K562 (cell line): ENCODE measurements around the gene ZNF503. TPM values are rescaled to one million over a fixed set of nuclear protein-coding genes. Genes with fewer than 3 reads are reported as not detected.

Source experiments
- CHD1 ChIP-seq: fragments of 200-600 bp; sonication (generic); IDR thresholded peaks from one replicate; pipeline ENCODE4 v1.6.1; 2012; ENCODE audit warnings: mild to moderate bottlenecking, moderate library complexity, low read length, inconsistent platforms
- ETV6 ChIP-seq, 3 experiments: fragments of 150-350 bp in 1 of 3; sonication (generic) in 1 of 3; formaldehyde crosslinking in 1 of 3; IDR thresholded peaks; 2 replicates each; pipeline versions ENCODE4 v1.6.1 to v1.8.0; 2014 to 2022; ENCODE audit warnings: borderline replicate concordance in 2 of 3, low read depth in 2 of 3, antibody characterized with exemption in 1 of 3, low read length in 1 of 3, mild to moderate bottlenecking in 1 of 3, missing genetic modification reagents in 1 of 3
- GTF2B ChIP-seq: IDR thresholded peaks from 2 replicates; pipeline ENCODE4 v1.6.1; 2011; ENCODE audit not compliant: insufficient read length; ENCODE audit errors: extremely low read depth
- HDAC6 ChIP-seq: IDR thresholded peaks from 2 replicates; pipeline ENCODE4 v1.6.1; 2012; ENCODE audit warnings: low read depth, mild to moderate bottlenecking, control low read depth, inconsistent platforms, low read length, moderate library complexity
- KDM1A ChIP-seq, 2 experiments: fragments of 450-650 bp; IDR thresholded peaks; 2 replicates each; pipeline ENCODE4 v1.6.1; 2016; ENCODE audit warnings: mild to moderate bottlenecking in 2 of 2
- MEIS2 ChIP-seq: fragments of 450-650 bp; IDR thresholded peaks from 2 replicates; pipeline ENCODE4 v1.6.1; 2014; ENCODE audit warnings: mild to moderate bottlenecking; ENCODE audit not compliant: partially characterized antibody
- PBX2 ChIP-seq, 2 experiments: IDR thresholded peaks in 1 of 2; conservative IDR thresholded peaks in 1 of 2; 2 replicates each; pipeline ENCODE4 v1.6.1; 2016; ENCODE audit warnings: low read depth in 2 of 2, mild to moderate bottlenecking in 1 of 2, missing compliant biosample characterization in 1 of 2, missing genetic modification characterization in 1 of 2, moderate library complexity in 1 of 2
- ZFP91 ChIP-seq: sonication (generic); formaldehyde crosslinking; IDR thresholded peaks from 2 replicates; pipeline ENCODE4 v1.8.0; 2022; ENCODE audit warnings: mild to moderate bottlenecking, missing genetic modification reagents
- polyA plus RNA-seq, 8 experiments: library from polyadenylated mRNA; depleted of rRNA in 4 of 8; stranded (reverse) in 5 of 8; unstranded in 3 of 8; fragments of >200 nt; fragmentation: Nextera tagmentation in 2 of 8; fragmentation: Illumina TruSeq in 1 of 8; extraction: Ambion mirVana in 2 of 8; extraction: Trizol in 1 of 8; gene quantifications; 2 replicates each; pipeline versions ENCODE4 v1.2.1 to v1.2.3, GENCODE V29; 2011 to 2014; ENCODE audit warnings: inconsistent platforms in 1 of 8, missing spikeins in 1 of 8
- total RNA-seq, 7 experiments: library from RNA; depleted of rRNA in 6 of 7; stranded (reverse); fragments of >200 nt in 6 of 7; fragmentation: Illumina TruSeq in 2 of 7; extraction: Trizol in 2 of 7; gene quantifications; 2 replicates each; pipeline versions ENCODE4 v1.2.1 to v1.2.3, GENCODE V29; 2011 to 2021; ENCODE audit warnings: low replicate concordance in 1 of 7

ZNF503 gene
- total and polyA plus RNA-seq, 9 of the 15 experiments (the other 6 are each of a cell fraction or from before 2014, with no cell fraction given) = not detected

DNA sequence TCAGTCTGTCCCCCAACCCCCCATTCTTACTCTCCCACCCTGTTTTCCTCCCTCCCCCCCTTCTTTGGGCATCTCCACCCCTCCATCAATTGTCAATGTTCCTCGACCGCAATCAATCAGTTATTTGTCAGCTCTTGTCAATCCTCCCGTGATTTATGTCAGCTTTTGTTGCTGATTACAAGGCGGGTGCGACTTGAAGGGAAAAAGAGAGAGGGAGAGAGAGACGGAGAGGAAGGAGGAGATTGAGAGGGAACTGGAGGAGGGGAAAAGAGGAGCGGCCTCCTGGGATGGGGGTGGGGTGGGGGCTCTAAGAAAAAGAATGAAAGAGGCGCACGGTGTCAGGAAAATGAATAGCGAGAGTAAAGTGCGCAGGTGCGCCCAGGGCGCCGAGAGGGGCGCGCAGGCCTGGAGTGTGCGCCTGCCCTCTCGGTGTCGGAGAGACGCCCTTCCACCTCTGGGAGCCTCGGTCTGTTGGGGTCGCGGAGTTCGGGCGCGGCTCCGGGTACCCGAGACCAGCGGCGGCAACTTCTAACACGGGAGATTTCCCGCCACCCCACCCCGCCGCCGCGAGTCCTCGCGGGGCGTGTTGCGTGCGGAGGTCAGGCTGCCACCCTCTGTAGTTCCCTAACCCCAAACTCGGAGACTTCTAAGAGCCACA lies 1.1 kb upstream of the ZNF503 start (continued):
- TF ChIP-seq ZFP91 = no peak
- no peak for TF ChIP-seq CHD1
- peak; percentile 54 to 65; a peak in 2 of 4 replicates for TF ChIP-seq KDM1A (IDR thresholded peaks at IDR 0.05)
- TF ChIP-seq PBX2 (CRISPR knock-in tag; IDR thresholded peaks at IDR 0.05; ENCODE audit: low read depth) = no peak
- TF ChIP-seq PBX2 (tag; conservative IDR thresholded peaks at IDR 0.05; ENCODE audit: low read depth) = peak; percentile 93
- TF ChIP-seq GTF2B = no peak
- 0 out of 2 replicates have a peak, but pooled peaks have one; percentile 47 for TF ChIP-seq HDAC6
- peak; percentile 86 for TF ChIP-seq MEIS2
- no peak for TF ChIP-seq ETV6 (IDR thresholded peaks at IDR 0.05; ENCODE audit: borderline replicate concordance in 1 of 2, low read depth in 2 of 2, low read length in 1 of 2)
- no peak for TF ChIP-seq ETV6 (CRISPR knock-in tag; IDR thresholded peaks at IDR 0.05; ENCODE audit: borderline replicate concordance)
